Erythroblast (primary cell): ENCODE data around the gene CELA1.

Source experiments
- GATA1 ChIP-seq: IDR thresholded peaks from 2 replicates; pipeline ENCODE4 v1.6.1; 2011; ENCODE audit warnings: low read depth, mild to moderate bottlenecking, control low read depth, low read length, moderate library complexity
- POLR2A ChIP-seq: IDR thresholded peaks from 2 replicates; pipeline ENCODE4 v1.6.1; 2011; ENCODE audit warnings: mild to moderate bottlenecking, low read length

- TF ChIP-seq POLR2A = no peak
- no peak for TF ChIP-seq GATA1
These were observed 17.5 kb upstream of the CELA1 start for GRCh38 chr12:51364001-51364400.
